Mammary epithelial cell (primary cell): ENCODE data around the gene ITPRIPL1.

Experiments used
- EZH2 ChIP-seq: IDR thresholded peaks from 2 replicates; pipeline ENCODE4 v1.6.1; 2012; ENCODE audit warnings: low read length, inconsistent platforms, borderline replicate concordance
- TF ChIP-seq, protein P1 (sequence below), 2 donors: IDR thresholded peaks in 1 of 2; conservative IDR thresholded peaks in 1 of 2; 2 replicates each; pipeline ENCODE4 v1.5.1; 2011 to 2012; ENCODE audit warnings: inconsistent platforms in 2 of 2, low read length in 2 of 2, mild to moderate bottlenecking in 2 of 2, control low read depth in 1 of 2, low read depth in 1 of 2; ENCODE audit not compliant: insufficient read depth in 1 of 2; ENCODE audit errors: extremely low read depth in 1 of 2

DNA sequence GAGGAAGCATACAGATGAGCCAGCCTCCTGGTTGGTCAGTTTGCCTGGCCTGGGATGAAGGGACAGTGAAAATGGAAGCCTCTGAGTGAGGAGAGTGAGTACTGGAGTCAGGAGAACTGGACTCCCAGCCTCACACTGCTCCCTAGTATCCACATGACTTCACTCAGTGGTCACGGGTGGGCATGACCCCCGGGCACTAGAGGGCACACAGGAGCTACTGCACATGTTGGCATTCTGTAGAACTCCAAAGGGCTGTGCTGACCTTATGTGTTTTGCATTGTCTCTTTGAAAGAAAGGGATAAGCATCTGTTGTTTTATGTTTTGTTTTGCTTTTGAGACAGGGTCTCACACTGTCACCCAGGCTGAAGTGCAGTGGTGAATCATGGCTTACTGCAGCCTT, 34.2 kb downstream of the ITPRIPL1 start:
- TF ChIP-seq, protein P1, sequence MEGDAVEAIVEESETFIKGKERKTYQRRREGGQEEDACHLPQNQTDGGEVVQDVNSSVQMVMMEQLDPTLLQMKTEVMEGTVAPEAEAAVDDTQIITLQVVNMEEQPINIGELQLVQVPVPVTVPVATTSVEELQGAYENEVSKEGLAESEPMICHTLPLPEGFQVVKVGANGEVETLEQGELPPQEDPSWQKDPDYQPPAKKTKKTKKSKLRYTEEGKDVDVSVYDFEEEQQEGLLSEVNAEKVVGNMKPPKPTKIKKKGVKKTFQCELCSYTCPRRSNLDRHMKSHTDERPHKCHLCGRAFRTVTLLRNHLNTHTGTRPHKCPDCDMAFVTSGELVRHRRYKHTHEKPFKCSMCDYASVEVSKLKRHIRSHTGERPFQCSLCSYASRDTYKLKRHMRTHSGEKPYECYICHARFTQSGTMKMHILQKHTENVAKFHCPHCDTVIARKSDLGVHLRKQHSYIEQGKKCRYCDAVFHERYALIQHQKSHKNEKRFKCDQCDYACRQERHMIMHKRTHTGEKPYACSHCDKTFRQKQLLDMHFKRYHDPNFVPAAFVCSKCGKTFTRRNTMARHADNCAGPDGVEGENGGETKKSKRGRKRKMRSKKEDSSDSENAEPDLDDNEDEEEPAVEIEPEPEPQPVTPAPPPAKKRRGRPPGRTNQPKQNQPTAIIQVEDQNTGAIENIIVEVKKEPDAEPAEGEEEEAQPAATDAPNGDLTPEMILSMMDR (conservative IDR thresholded peaks at IDR 0.05 in 1 of 2, IDR thresholded peaks at IDR 0.05 in 1 of 2; ENCODE audit: extremely low read depth in 1 of 2, insufficient read depth in 1 of 2, low read depth in 1 of 2, low read length in 2 of 2), result peak; percentile 8 to 15
- TF ChIP-seq EZH2, result no peak
